Measurements from ENCODE around the gene AHI1. TPM values are rescaled to one million over a fixed set of nuclear protein-coding genes. Genes with fewer than 3 reads are reported as not detected.

AHI1 gene
- total and polyA plus RNA-seq, 2 of the 13 experiments (the other 11 are each of a cell fraction or from before 2014, with no cell fraction given): 7.2 to 18.6 TPM

DNA sequence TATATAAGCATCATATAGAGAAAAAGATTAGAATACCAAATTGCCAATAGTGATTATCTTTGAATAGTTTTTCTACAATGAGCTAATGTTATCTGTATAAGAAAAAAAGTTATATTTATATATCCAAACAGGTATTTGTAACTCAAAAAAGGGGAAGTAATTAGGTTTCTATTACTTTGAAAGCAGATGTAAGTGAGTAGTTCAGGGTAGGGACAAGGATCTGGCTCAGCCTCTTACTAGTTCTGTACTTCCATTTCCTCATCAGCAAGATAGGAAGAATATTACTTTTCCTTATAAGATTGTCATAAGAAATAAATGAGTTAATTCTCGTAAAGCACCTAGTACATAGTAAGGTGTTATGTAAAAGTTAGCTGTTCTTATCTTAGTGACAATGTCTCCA, 32.2 kb downstream of the AHI1 start:
- peaks cover 1 to 13% of the 10 kb centered on the region in 2 experiments; a peak in 3 of 5 replicates for H3K36me3 ChIP-seq (replicated peaks in 1 of 2; ENCODE audit: control insufficient read depth in 1 of 2, insufficient read depth in 2 of 2, low read length in 2 of 2)
- no peaks in the 10 kb centered on the region for H3K9me3 ChIP-seq (ENCODE audit: low read length)
- H3K4me1 ChIP-seq (ENCODE audit: insufficient read depth, low read length): no peaks in the 10 kb centered on the region
- no peak for DNase-seq (ENCODE audit: low spot score)
- no peak overlapping the region for H2AFZ ChIP-seq (ENCODE audit: low read length)
- POLR2A ChIA-PET: no interaction called here
- no peak for FAIRE-seq
- H3K79me2 ChIP-seq (ENCODE audit: insufficient read depth, low read length): no peaks in the 10 kb centered on the region
- BruUV-seq (replicated peaks): no TSS peak
- H3K27ac ChIP-seq (ENCODE audit: extremely low read length, insufficient read depth, low read length): no peak overlapping the region
- intact Hi-C loops (cut with micrococcal nuclease; ENCODE audit: unreplicated experiment) (no loop called here), in situ Hi-C loops (cut with HindIII; ENCODE audit: extremely low pct_ligation_motif_present, low pct_unique_long_range_greater_than_20kb) (no loop called here)
- TF ChIP-seq ATF1 (CRISPR knock-in tag; IDR thresholded peaks at IDR 0.05) (no peak), ZNF670 (CRISPR knock-in tag; IDR thresholded peaks at IDR 0.05; ENCODE audit: borderline replicate concordance) (no peak), ADNP (CRISPR knock-in tag; IDR thresholded peaks at IDR 0.05) (no peak), ZNF782 (CRISPR knock-in tag; IDR thresholded peaks at IDR 0.05; ENCODE audit: borderline replicate concordance) (no peak), RFX5 (IDR thresholded peaks at IDR 0.05; ENCODE audit: low read depth, low read length) (no peak), MTA3 (CRISPR knock-in tag; IDR thresholded peaks at IDR 0.05) (no peak), UBTF (CRISPR knock-in tag; IDR thresholded peaks at IDR 0.05) (no peak), RFX3 (CRISPR knock-in tag; IDR thresholded peaks at IDR 0.05) (no peak), ZBTB42 (CRISPR knock-in tag; IDR thresholded peaks at IDR 0.05) (no peak), ZNF33A (CRISPR knock-in tag; IDR thresholded peaks at IDR 0.05; ENCODE audit: borderline replicate concordance) (no peak), CBX1 (IDR thresholded peaks at IDR 0.05; ENCODE audit: low read depth) (no peak), TOPORS (CRISPR knock-in tag; IDR thresholded peaks at IDR 0.05) (no peak), E2F1 (CRISPR knock-in tag; IDR thresholded peaks at IDR 0.05) (no peak), EED (CRISPR knock-in tag; IDR thresholded peaks at IDR 0.05) (no peak), ZNF225 (CRISPR knock-in tag; IDR thresholded peaks at IDR 0.05) (no peak)
- TF ChIP-seq, protein P1, sequence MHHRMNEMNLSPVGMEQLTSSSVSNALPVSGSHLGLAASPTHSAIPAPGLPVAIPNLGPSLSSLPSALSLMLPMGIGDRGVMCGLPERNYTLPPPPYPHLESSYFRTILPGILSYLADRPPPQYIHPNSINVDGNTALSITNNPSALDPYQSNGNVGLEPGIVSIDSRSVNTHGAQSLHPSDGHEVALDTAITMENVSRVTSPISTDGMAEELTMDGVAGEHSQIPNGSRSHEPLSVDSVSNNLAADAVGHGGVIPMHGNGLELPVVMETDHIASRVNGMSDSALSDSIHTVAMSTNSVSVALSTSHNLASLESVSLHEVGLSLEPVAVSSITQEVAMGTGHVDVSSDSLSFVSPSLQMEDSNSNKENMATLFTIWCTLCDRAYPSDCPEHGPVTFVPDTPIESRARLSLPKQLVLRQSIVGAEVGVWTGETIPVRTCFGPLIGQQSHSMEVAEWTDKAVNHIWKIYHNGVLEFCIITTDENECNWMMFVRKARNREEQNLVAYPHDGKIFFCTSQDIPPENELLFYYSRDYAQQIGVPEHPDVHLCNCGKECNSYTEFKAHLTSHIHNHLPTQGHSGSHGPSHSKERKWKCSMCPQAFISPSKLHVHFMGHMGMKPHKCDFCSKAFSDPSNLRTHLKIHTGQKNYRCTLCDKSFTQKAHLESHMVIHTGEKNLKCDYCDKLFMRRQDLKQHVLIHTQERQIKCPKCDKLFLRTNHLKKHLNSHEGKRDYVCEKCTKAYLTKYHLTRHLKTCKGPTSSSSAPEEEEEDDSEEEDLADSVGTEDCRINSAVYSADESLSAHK (CRISPR knock-in tag; IDR thresholded peaks at IDR 0.05; ENCODE audit: borderline replicate concordance): no peak
- TF ChIP-seq, protein P2, sequence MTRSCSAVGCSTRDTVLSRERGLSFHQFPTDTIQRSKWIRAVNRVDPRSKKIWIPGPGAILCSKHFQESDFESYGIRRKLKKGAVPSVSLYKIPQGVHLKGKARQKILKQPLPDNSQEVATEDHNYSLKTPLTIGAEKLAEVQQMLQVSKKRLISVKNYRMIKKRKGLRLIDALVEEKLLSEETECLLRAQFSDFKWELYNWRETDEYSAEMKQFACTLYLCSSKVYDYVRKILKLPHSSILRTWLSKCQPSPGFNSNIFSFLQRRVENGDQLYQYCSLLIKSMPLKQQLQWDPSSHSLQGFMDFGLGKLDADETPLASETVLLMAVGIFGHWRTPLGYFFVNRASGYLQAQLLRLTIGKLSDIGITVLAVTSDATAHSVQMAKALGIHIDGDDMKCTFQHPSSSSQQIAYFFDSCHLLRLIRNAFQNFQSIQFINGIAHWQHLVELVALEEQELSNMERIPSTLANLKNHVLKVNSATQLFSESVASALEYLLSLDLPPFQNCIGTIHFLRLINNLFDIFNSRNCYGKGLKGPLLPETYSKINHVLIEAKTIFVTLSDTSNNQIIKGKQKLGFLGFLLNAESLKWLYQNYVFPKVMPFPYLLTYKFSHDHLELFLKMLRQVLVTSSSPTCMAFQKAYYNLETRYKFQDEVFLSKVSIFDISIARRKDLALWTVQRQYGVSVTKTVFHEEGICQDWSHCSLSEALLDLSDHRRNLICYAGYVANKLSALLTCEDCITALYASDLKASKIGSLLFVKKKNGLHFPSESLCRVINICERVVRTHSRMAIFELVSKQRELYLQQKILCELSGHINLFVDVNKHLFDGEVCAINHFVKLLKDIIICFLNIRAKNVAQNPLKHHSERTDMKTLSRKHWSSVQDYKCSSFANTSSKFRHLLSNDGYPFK (CRISPR knock-in tag; IDR thresholded peaks at IDR 0.05; ENCODE audit: borderline replicate concordance): no peak
- no peak overlapping the region for H3K4me3 ChIP-seq (replicated peaks in 1 of 3; ENCODE audit: insufficient read depth in 1 of 3, low read depth in 2 of 3, low read length in 3 of 3)
- H3K9ac ChIP-seq (ENCODE audit: insufficient read depth, low read depth, low read length): no peak overlapping the region
- no peak for ATAC-seq
- CTCF ChIA-PET (ENCODE audit: low intra/inter-chr PET ratio, low total read pairs): no interaction called here
- H3K27me3 ChIP-seq (ENCODE audit: control insufficient read depth in 1 of 2, insufficient read depth in 2 of 2, low read length in 2 of 2): no peaks in the 10 kb centered on the region
- 89% methylated on average over 1 of the region's 1 CpG for WGBS (ENCODE audit: low lambda C conversion rate)
- H4K20me1 ChIP-seq (ENCODE audit: insufficient read depth, low read length): no peaks in the 10 kb centered on the region
- H3K4me2 ChIP-seq (ENCODE audit: low read depth, low read length): no peak overlapping the region
